Endodermal cell (in vitro differentiated cells): ENCODE results near the gene IL4I1. TPM values are rescaled to one million over a fixed set of nuclear protein-coding genes. Genes with fewer than 3 reads are reported as not detected.
A peak's percentile ranks its signal among the peaks of the same experiment; 100 is the strongest.

Experiments
- DNase-seq: peaks from one replicate; pipeline ENCODE4 v3.0.0-alpha.2; 2017
- H3K27ac ChIP-seq: 2 replicates; pipeline ENCODE4 v1.5.1; 2013; ENCODE audit warnings: mild to moderate bottlenecking, low read depth, low read length, moderate library complexity
- H3K27me3 ChIP-seq: 2 replicates; pipeline ENCODE4 v1.6.1; 2013; ENCODE audit warnings: mild to moderate bottlenecking, low read length, moderate library complexity; ENCODE audit not compliant: insufficient read depth, control insufficient read depth, poor library complexity, severe bottlenecking
- H3K36me3 ChIP-seq: 2 replicates; pipeline ENCODE4 v1.7.0; 2013; ENCODE audit warnings: mild to moderate bottlenecking, low read length, moderate library complexity; ENCODE audit not compliant: control insufficient read depth, insufficient read depth
- H3K4me1 ChIP-seq: one replicate; pipeline ENCODE4 v1.7.0; 2013; ENCODE audit warnings: low read length; ENCODE audit not compliant: control insufficient read depth, insufficient read depth
- H3K4me3 ChIP-seq: 2 replicates; pipeline ENCODE4 v1.5.1; 2013; ENCODE audit warnings: mild to moderate bottlenecking, low read length, moderate library complexity
- H3K9ac ChIP-seq: 2 replicates; pipeline ENCODE4 v1.6.1; 2013; ENCODE audit warnings: mild to moderate bottlenecking, low read length, moderate library complexity; ENCODE audit not compliant: poor library complexity, severe bottlenecking; ENCODE audit errors: extremely low read depth
- H3K9me3 ChIP-seq: 2 replicates; pipeline ENCODE4 v1.6.1; 2013; ENCODE audit warnings: mild to moderate bottlenecking, low read length, moderate library complexity; ENCODE audit not compliant: control insufficient read depth
- H3K27ac Mint-ChIP-seq: 2 replicates; pipeline ENCODE4 v1.8.0; 2020; ENCODE audit warnings: mixed read lengths
- H3K27me3 Mint-ChIP-seq: 2 replicates; pipeline ENCODE4 v1.8.0; 2021; ENCODE audit warnings: mild to moderate bottlenecking, mixed read lengths; ENCODE audit not compliant: insufficient read depth
- H3K36me3 Mint-ChIP-seq: 2 replicates; pipeline ENCODE4 v1.8.0; 2020; ENCODE audit warnings: low read depth, mixed read lengths
- H3K4me1 Mint-ChIP-seq: 2 replicates; pipeline ENCODE4 v1.8.0; 2020; ENCODE audit warnings: mixed read lengths
- H3K4me3 Mint-ChIP-seq: 2 replicates; pipeline ENCODE4 v1.8.0; 2020; ENCODE audit warnings: mild to moderate bottlenecking, moderate library complexity, mixed read lengths
- H3K9me3 Mint-ChIP-seq: 2 replicates; pipeline ENCODE4 v1.8.0; 2020; ENCODE audit warnings: mild to moderate bottlenecking, mixed read lengths
- WGBS, 2 experiments: methylation state at CpG; one replicate each; pipeline versions ENCODE4 v1.1.5 to v1.1.7; 2013; ENCODE audit warnings: missing lambda C conversion rate in 2 of 2, mixed read lengths in 1 of 2; ENCODE audit not compliant: insufficient coverage in 1 of 2, insufficient read length in 1 of 2; 5-methylcytosine and 5-hydroxymethylcytosine counted together
- total RNA-seq, 2 donors: library from RNA; stranded (reverse); fragmentation: NEBNext Ultra II Directional in 1 of 2; extraction: Animal tissue kit (Norgen Biotek cat#: 25700) in 1 of 2; gene quantifications; 2 replicates in 1 of 2; 3 replicates in 1 of 2; pipeline ENCODE4 v1.2.1, GENCODE V29; 2021
- TF ChIP-seq, protein P1 (sequence below): fragments of 200-600 bp; sonication (generic); conservative IDR thresholded peaks from 2 replicates; pipeline ENCODE4 v1.5.0; 2021; ENCODE audit warnings: antibody characterized with exemption, mild to moderate bottlenecking

IL4I1 gene
- total RNA-seq, 2 donors from 2014 or later = 0.97 TPM; not detected in 1

DNA sequence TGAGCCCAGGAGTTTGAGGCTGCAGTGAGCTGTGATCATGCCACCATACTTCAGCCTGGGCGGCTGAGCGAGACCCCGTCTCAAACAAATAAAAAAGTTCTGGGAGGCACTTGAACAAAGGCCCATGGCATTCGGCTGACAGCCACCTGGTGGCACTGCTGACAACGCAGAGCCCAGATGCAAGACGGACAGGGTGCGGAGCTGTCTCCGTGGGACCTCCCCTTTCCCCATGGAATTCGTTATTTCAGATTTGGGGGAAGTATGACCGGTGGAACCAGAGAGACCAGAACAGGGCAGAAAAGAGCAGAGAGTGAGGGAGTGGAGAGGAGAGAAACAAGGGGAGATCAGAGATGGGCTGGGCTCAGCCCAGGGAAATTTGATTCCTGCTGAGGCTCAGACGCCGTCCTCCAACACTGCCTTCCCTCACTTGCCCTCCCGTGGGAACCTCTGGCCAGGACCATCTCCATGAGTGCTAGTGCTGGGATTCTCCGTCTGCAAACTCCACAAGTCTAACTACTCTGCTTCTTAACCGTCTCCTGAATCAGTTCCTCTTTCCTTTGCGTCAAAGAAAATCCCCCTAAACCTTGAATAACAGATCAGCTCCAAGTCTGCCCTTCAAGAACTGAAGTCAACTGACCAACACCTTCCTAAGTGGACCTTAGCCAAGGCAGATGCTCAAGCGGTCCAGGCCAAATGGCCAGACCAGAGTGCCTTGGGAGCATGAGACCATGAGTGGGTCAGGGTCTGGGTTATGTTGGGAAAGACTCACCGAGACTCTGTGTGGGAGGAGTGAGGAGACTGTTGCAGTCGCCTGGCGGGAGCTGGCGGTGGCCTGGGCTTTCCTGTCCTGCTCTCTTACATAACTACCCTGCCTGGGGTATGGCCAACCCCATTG, 20.4 kb upstream of the IL4I1 start:
- Histone ChIP-seq H3K27me3 (no peaks in the 10 kb centered on the region), H3K4me3 (no peak overlapping the region), H3K36me3 (peaks cover 69% of the 10 kb centered on the region), H3K9me3 (no peaks in the 10 kb centered on the region), H3K27ac (no peak overlapping the region), H3K4me1 (no peaks in the 10 kb centered on the region), H3K9ac (no peak overlapping the region)
- TF ChIP-seq, protein P1, sequence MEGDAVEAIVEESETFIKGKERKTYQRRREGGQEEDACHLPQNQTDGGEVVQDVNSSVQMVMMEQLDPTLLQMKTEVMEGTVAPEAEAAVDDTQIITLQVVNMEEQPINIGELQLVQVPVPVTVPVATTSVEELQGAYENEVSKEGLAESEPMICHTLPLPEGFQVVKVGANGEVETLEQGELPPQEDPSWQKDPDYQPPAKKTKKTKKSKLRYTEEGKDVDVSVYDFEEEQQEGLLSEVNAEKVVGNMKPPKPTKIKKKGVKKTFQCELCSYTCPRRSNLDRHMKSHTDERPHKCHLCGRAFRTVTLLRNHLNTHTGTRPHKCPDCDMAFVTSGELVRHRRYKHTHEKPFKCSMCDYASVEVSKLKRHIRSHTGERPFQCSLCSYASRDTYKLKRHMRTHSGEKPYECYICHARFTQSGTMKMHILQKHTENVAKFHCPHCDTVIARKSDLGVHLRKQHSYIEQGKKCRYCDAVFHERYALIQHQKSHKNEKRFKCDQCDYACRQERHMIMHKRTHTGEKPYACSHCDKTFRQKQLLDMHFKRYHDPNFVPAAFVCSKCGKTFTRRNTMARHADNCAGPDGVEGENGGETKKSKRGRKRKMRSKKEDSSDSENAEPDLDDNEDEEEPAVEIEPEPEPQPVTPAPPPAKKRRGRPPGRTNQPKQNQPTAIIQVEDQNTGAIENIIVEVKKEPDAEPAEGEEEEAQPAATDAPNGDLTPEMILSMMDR = peak; percentile 65
- Mint-ChIP-seq H3K36me3 (peaks cover 78% of the 10 kb centered on the region), H3K4me3 (no peak overlapping the region), H3K27me3 (no peaks in the 10 kb centered on the region), H3K9me3 (peaks cover 6% of the 10 kb centered on the region), H3K4me1 (peaks cover 11% of the 10 kb centered on the region), H3K27ac (peak overlapping the region; percentile 20)
- peak; percentile 75 for DNase-seq
- 85 to 92% methylated on average over 15 to 21 of the region's 21 CpGs for WGBS, 2 experiments

DNA sequence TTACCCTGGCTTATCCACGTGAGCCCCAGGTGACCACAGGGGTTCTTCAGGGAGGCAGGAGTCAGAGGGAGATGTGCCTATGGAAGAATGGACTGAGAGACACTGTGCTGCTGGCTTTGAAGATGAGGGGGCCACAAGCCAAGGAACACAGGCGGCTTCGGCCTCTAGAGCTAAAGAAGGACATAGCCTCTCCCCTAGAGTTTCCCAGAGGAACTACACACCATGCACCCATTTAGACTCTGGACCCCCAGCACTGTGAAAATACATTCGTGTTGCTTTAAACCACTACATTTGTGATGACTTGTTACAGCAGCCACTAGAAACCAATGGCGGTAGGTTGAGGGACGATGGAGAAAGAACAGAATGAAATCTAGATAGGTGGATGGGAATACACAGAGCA, 18.6 kb upstream of the IL4I1 start:
- H3K36me3 Mint-ChIP-seq = peaks cover 76% of the 10 kb centered on the region
- H3K9me3 Mint-ChIP-seq = peaks cover 6% of the 10 kb centered on the region
- Histone ChIP-seq H3K36me3 (peaks cover 80% of the 10 kb centered on the region), H3K27me3 (no peaks in the 10 kb centered on the region), H3K9me3 (no peaks in the 10 kb centered on the region), H3K4me3 (no peak overlapping the region), H3K4me1 (no peaks in the 10 kb centered on the region), H3K9ac (no peak overlapping the region), H3K27ac (no peak overlapping the region)
- no peak overlapping the region for H3K4me3 Mint-ChIP-seq
- DNase-seq = no peak
- TF ChIP-seq, protein P1 = peak; percentile 52
- no peaks in the 10 kb centered on the region for H3K27me3 Mint-ChIP-seq
- H3K27ac Mint-ChIP-seq = no peak overlapping the region
- peaks cover 3% of the 10 kb centered on the region for H3K4me1 Mint-ChIP-seq
- 99 to 100% methylated on average over 5 to 6 of the region's 6 CpGs for WGBS, 2 experiments

DNA sequence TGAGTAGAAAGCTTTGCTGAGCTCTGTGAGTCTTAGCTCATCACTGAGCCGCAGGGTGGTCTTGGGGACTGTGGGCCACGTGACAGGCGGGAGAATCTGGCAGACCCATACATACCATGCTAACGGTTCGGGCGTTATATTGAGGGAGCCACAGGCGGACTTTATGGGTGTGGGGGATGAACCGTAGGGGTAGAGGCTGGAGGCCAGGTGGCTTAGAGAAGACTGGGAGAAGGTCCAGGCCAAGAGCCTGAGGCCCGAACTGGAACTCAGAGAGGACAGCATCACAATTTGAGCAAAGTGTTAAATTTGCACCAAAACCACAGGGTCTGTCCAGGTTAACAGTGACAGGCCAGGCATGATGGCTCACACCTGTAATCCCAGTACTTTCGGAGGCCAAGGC, 17.0 kb upstream of the IL4I1 start:
- H3K4me3 Mint-ChIP-seq = no peak overlapping the region

More for the DNA sequence above, 17.0 kb upstream of the IL4I1 start:
- TF ChIP-seq, protein P1 = no peak
- no peaks in the 10 kb centered on the region for H3K27me3 ChIP-seq
- peaks cover 75% of the 10 kb centered on the region for H3K36me3 ChIP-seq
- Mint-ChIP-seq H3K36me3 (peaks cover 82% of the 10 kb centered on the region), H3K9me3 (peaks cover 6% of the 10 kb centered on the region), H3K27me3 (no peaks in the 10 kb centered on the region), H3K4me1 (no peaks in the 10 kb centered on the region), H3K27ac (peak overlapping the region; percentile 18)
- DNase-seq = no peak
- H3K27ac ChIP-seq = no peak overlapping the region
- WGBS, 2 experiments = 94 to 95% methylated on average over 9 to 10 of the region's 10 CpGs
- H3K4me3 ChIP-seq = no peak overlapping the region
- no peak overlapping the region for H3K9ac ChIP-seq
- H3K9me3 ChIP-seq = no peaks in the 10 kb centered on the region
- H3K4me1 ChIP-seq = no peaks in the 10 kb centered on the region
